ENCODE data around the gene PTPRN2. TPM values are rescaled to one million over a fixed set of nuclear protein-coding genes. Genes with fewer than 3 reads are reported as not detected.

Gene PTPRN2
- total and polyA plus RNA-seq, 9 of the 15 experiments (the other 6 are each of a cell fraction or from before 2014, with no cell fraction given) = not detected

GRCh38 chr7:158444501-158445420 is 142.9 kb downstream of the PTPRN2 start:
- Histone ChIP-seq H3K9me1 (ENCODE audit: control insufficient read depth, insufficient read depth, low read length) (no peaks in the 10 kb centered on the region), H3K9ac (ENCODE audit: insufficient read depth in 1 of 2, low read depth in 2 of 2, low read length in 2 of 2) (no peak overlapping the region), H3K36me3 (ENCODE audit: control insufficient read depth, insufficient read depth, low read length) (no peaks in the 10 kb centered on the region), H3K4me1 (replicated peaks in 1 of 2; ENCODE audit: control insufficient read depth in 2 of 2, insufficient read depth in 2 of 2, low read length in 2 of 2) (peaks cover 0 to 9% of the 10 kb centered on the region in 2 experiments; a peak in 1 of 5 replicates), H3K4me2 (ENCODE audit: insufficient read depth, low read length) (no peak overlapping the region), H3K79me2 (ENCODE audit: control insufficient read depth, insufficient read depth, low read length) (no peaks in the 10 kb centered on the region), H3K4me3 (no peak overlapping the region), H3K27me3 (ENCODE audit: control insufficient read depth in 2 of 2, insufficient read depth in 2 of 2, low read length in 2 of 2) (peaks cover 33 to 67% of the 10 kb centered on the region in 2 experiments; a peak in 4 of 5 replicates), H3K27ac (ENCODE audit: extremely low read depth, low read depth, low read length) (no peak overlapping the region), H2AFZ (ENCODE audit: low read depth, low read length) (no peak overlapping the region), H4K20me1 (replicated peaks; ENCODE audit: control insufficient read depth, insufficient read depth, low read length) (no peaks in the 10 kb centered on the region; the same call in 1 of the 2 replicates), H3K9me3 (replicated peaks; ENCODE audit: control insufficient read depth, insufficient read depth, low read depth, low read length) (no peaks in the 10 kb centered on the region; the same call in 1 of the 2 replicates)
- ATAC-seq (peak; percentile 12), FAIRE-seq (no peak), DNase-seq (ENCODE audit: extremely low read depth in 1 of 4, low spot score in 3 of 4) (no peak)
- intact Hi-C loops (cut with micrococcal nuclease) = no loop called here
- ChIA-PET POLR2A (interaction anchor here (0.6 to 1.1 kb wide), 5 partner anchors 12 to 285 kb away, joined by 3 to 4 read pairs (median 3); no protein-coding TSS in a partner anchor), CTCF (ENCODE audit: low intra/inter-chr PET ratio) (no interaction called here)
- BruUV-seq (replicated peaks) = no TSS peak
- in situ Hi-C loops (cut with MboI) = no loop called here
- TF ChIP-seq GABPB1 (CRISPR knock-in tag; IDR thresholded peaks at IDR 0.05) (no peak), BRD9 (IDR thresholded peaks at IDR 0.05; ENCODE audit: low read depth, partially characterized antibody) (no peak), EGR1 (conservative IDR thresholded peaks at IDR 0.05) (no peak), SIN3B (IDR thresholded peaks at IDR 0.05; ENCODE audit: low read depth) (no peak), CREB3 (tag; conservative IDR thresholded peaks at IDR 0.05; ENCODE audit: low read depth) (no peak), ZNF197 (CRISPR knock-in tag; IDR thresholded peaks at IDR 0.05; ENCODE audit: low read depth) (no peak), HNRNPUL1 (IDR thresholded peaks at IDR 0.05; ENCODE audit: low read length) (no peak), MED1 (CRISPR knock-in tag; IDR thresholded peaks at IDR 0.05; ENCODE audit: borderline replicate concordance) (no peak)
- WGBS (ENCODE audit: insufficient coverage, low coverage, missing lambda C conversion rate) = 2% methylated on average over 25 of the region's 25 CpGs
